KMS-11 (cell line): Measurements from ENCODE around the gene POLN.
A peak's percentile ranks its signal among the peaks of the same experiment; 100 is the strongest.

Source experiments
- H2AFZ ChIP-seq: fragments of 200-600 bp; sonication (generic); 2 replicates; pipeline ENCODE4 v1.6.1; 2016; ENCODE audit warnings: antibody characterized with exemption, mixed run types, low read depth
- H3K27ac ChIP-seq: fragments of 200-600 bp; sonication (generic); 2 replicates; pipeline ENCODE4 v1.6.1; 2016; ENCODE audit warnings: mild to moderate bottlenecking, mixed run types
- H3K27me3 ChIP-seq: fragments of 200-600 bp; sonication (generic); 2 replicates; pipeline ENCODE4 v1.6.1; 2017; ENCODE audit warnings: mild to moderate bottlenecking, low read depth, mixed run types, moderate library complexity; ENCODE audit not compliant: insufficient read depth
- H3K36me3 ChIP-seq: fragments of 200-600 bp; sonication (generic); 2 replicates; pipeline ENCODE4 v1.6.1; 2017; ENCODE audit warnings: mild to moderate bottlenecking, mixed run types; ENCODE audit not compliant: insufficient read depth
- H3K4me1 ChIP-seq: fragments of 200-600 bp; sonication (generic); 2 replicates; pipeline ENCODE4 v1.6.1; 2016; ENCODE audit warnings: mild to moderate bottlenecking, low read depth, mixed run types; ENCODE audit not compliant: poor library complexity, severe bottlenecking
- H3K4me2 ChIP-seq: fragments of 200-600 bp; sonication (generic); 2 replicates; pipeline ENCODE4 v1.7.0; 2016; ENCODE audit warnings: mild to moderate bottlenecking, mixed run types
- H3K4me3 ChIP-seq: fragments of 200-600 bp; sonication (generic); IDR thresholded peaks from 2 replicates; pipeline ENCODE4 v1.6.1; 2017; ENCODE audit warnings: low read depth, low read length, mixed read lengths; ENCODE audit not compliant: insufficient read depth
- H3K79me2 ChIP-seq: fragments of 200-600 bp; sonication (generic); 2 replicates; pipeline ENCODE4 v1.6.1; 2016; ENCODE audit warnings: low read depth, mixed run types; ENCODE audit not compliant: insufficient read depth
- H3K9ac ChIP-seq: fragments of 200-600 bp; sonication (generic); 2 replicates; pipeline ENCODE4 v1.6.1; 2016; ENCODE audit warnings: mild to moderate bottlenecking, mixed run types
- H4K20me1 ChIP-seq: fragments of 200-600 bp; sonication (generic); 2 replicates; pipeline ENCODE4 v1.6.1; 2016; ENCODE audit warnings: mild to moderate bottlenecking, mixed run types; ENCODE audit not compliant: insufficient read depth
- CTCF ChIP-seq: fragments of 200-600 bp; sonication (generic); conservative IDR thresholded peaks from 2 replicates; pipeline ENCODE4 v1.6.1; 2017; ENCODE audit warnings: low read depth, mild to moderate bottlenecking, antibody characterized with exemption, low read length, moderate library complexity, mixed read lengths

Gene POLN

GRCh38 chr4:2243681-2244380 is 1.9 kb upstream of the POLN start:
- no peak overlapping the region for H3K9ac ChIP-seq
- H3K27ac ChIP-seq, result no peak overlapping the region
- peaks cover 37% of the 10 kb centered on the region for H3K4me1 ChIP-seq
- H3K4me3 ChIP-seq, result no peak overlapping the region
- H3K4me2 ChIP-seq, result peak overlapping the region; percentile 33; the same call in 1 of the 2 replicates
- no peaks in the 10 kb centered on the region for H3K27me3 ChIP-seq
- peaks cover 26% of the 10 kb centered on the region for H3K79me2 ChIP-seq
- H4K20me1 ChIP-seq, result no peaks in the 10 kb centered on the region
- 0 out of 2 replicates have a peak, but pooled peaks have one; percentile 16 for TF ChIP-seq CTCF
- no peak overlapping the region; the same call in 1 of the 2 replicates for H2AFZ ChIP-seq
- H3K36me3 ChIP-seq, result no peaks in the 10 kb centered on the region

- Histone ChIP-seq H4K20me1 (no peaks in the 10 kb centered on the region), H3K4me1 (peaks cover 44% of the 10 kb centered on the region), H3K36me3 (peaks cover 6% of the 10 kb centered on the region; the same call in 1 of the 2 replicates), H3K27ac (peak overlapping the region; percentile 36; the same call in 1 of the 2 replicates), H3K4me2 (peak overlapping the region; percentile 65), H3K27me3 (no peaks in the 10 kb centered on the region), H3K79me2 (peaks cover 34% of the 10 kb centered on the region), H3K4me3 (peak overlapping the region; percentile 86), H3K9ac (peak overlapping the region; percentile 57; the same call in 1 of the 2 replicates), H2AFZ (no peak overlapping the region)
- TF ChIP-seq CTCF, result no peak
Observed at GRCh38 chr4:2241003-2241402, 918 bp downstream of the POLN start.

- Histone ChIP-seq H3K9ac (no peak overlapping the region), H3K27me3 (no peaks in the 10 kb centered on the region), H4K20me1 (no peaks in the 10 kb centered on the region), H2AFZ (no peak overlapping the region), H3K36me3 (peaks cover 6% of the 10 kb centered on the region; the same call in 1 of the 2 replicates), H3K79me2 (peaks cover 34% of the 10 kb centered on the region), H3K27ac (no peak overlapping the region), H3K4me3 (no peak overlapping the region), H3K4me2 (no peak overlapping the region), H3K4me1 (peaks cover 28% of the 10 kb centered on the region)
- no peak for TF ChIP-seq CTCF
Observed at GRCh38 chr4:2236944-2237666, 4.8 kb downstream of the POLN start.

GRCh38 chr4:2231082-2231481 is 10.8 kb downstream of the POLN start:
- no peak for TF ChIP-seq CTCF
- H3K27ac ChIP-seq, result no peak overlapping the region

More at GRCh38 chr4:2231082-2231481, 10.8 kb downstream of the POLN start:
- Histone ChIP-seq H3K9ac (no peak overlapping the region), H3K27me3 (no peaks in the 10 kb centered on the region), H3K4me3 (no peak overlapping the region), H3K36me3 (no peaks in the 10 kb centered on the region), H4K20me1 (no peaks in the 10 kb centered on the region), H3K79me2 (no peaks in the 10 kb centered on the region), H3K4me1 (no peaks in the 10 kb centered on the region), H2AFZ (no peak overlapping the region), H3K4me2 (no peak overlapping the region)
